Measurements from ENCODE around the gene SZT2.
"Not testable (repeated sequence)": the region's sequence is repeated elsewhere in the genome, so short reads cannot be mapped to it uniquely, and the experiment has no call there.

The SZT2 gene

GRCh38 chr1:43482215-43482614 lies 92.5 kb downstream of the SZT2 start:
- Histone ChIP-seq H3K27me3 (ENCODE audit: control insufficient read depth, insufficient read depth, low read length, poor library complexity, severe bottlenecking) (no peaks in the 10 kb centered on the region), H3K36me3 (ENCODE audit: control insufficient read depth, insufficient read depth, low read length) (no peaks in the 10 kb centered on the region), H3K27ac (ENCODE audit: insufficient read depth, low read depth, low read length, poor library complexity, severe bottlenecking) (no peak overlapping the region), H3K9me3 (ENCODE audit: control insufficient read depth, low read length) (no peaks in the 10 kb centered on the region), H3K4me1 (ENCODE audit: control insufficient read depth, insufficient read depth, low read length) (no peaks in the 10 kb centered on the region), H3K4me3 (ENCODE audit: insufficient read depth, low read depth, low read length) (no peak overlapping the region)
- WGBS, 2 experiments, result 100% methylated on average over 1 of the region's 1 CpG; no CpG with 5 or more reads in 1 of the 2 experiments

- H3K36me3 ChIP-seq (ENCODE audit: control insufficient read depth, insufficient read depth, low read length), result no peaks in the 10 kb centered on the region
- H3K4me3 ChIP-seq (ENCODE audit: insufficient read depth, low read depth, low read length), result no peak overlapping the region
- WGBS, 2 experiments, result 98 to 100% methylated on average over 1 to 2 of the region's 2 CpGs
- H3K9me3 ChIP-seq (ENCODE audit: control insufficient read depth, low read length), result no peaks in the 10 kb centered on the region
- no peak overlapping the region for H3K27ac ChIP-seq (ENCODE audit: insufficient read depth, low read depth, low read length, poor library complexity, severe bottlenecking)
- no peaks in the 10 kb centered on the region for H3K4me1 ChIP-seq (ENCODE audit: control insufficient read depth, insufficient read depth, low read length)
- H3K27me3 ChIP-seq (ENCODE audit: control insufficient read depth, insufficient read depth, low read length, poor library complexity, severe bottlenecking), result no peaks in the 10 kb centered on the region
Measured at GRCh38 chr1:43484367-43484766, 94.7 kb downstream of the SZT2 start.

- Histone ChIP-seq H3K36me3 (ENCODE audit: control insufficient read depth, insufficient read depth, low read length) (no peaks in the 10 kb centered on the region), H3K4me3 (ENCODE audit: insufficient read depth, low read depth, low read length) (no peak overlapping the region), H3K27ac (ENCODE audit: insufficient read depth, low read depth, low read length, poor library complexity, severe bottlenecking) (no peak overlapping the region), H3K4me1 (ENCODE audit: control insufficient read depth, insufficient read depth, low read length) (no peaks in the 10 kb centered on the region), H3K9me3 (ENCODE audit: control insufficient read depth, low read length) (no peaks in the 10 kb centered on the region), H3K27me3 (ENCODE audit: control insufficient read depth, insufficient read depth, low read length, poor library complexity, severe bottlenecking) (no peaks in the 10 kb centered on the region)
- 76 to 90% methylated on average over 1 of the region's 1 CpG for WGBS, 2 experiments
Measured at GRCh38 chr1:43488165-43488564, 98.5 kb downstream of the SZT2 start.

- no peaks in the 10 kb centered on the region for H3K36me3 ChIP-seq (ENCODE audit: control insufficient read depth, insufficient read depth, low read length)
- no peaks in the 10 kb centered on the region for H3K9me3 ChIP-seq (ENCODE audit: control insufficient read depth, low read length)
- no peaks in the 10 kb centered on the region for H3K27me3 ChIP-seq (ENCODE audit: control insufficient read depth, insufficient read depth, low read length, poor library complexity, severe bottlenecking)
- no peak overlapping the region for H3K27ac ChIP-seq (ENCODE audit: insufficient read depth, low read depth, low read length, poor library complexity, severe bottlenecking)
- H3K4me3 ChIP-seq (ENCODE audit: insufficient read depth, low read depth, low read length), result no peak overlapping the region
- H3K4me1 ChIP-seq (ENCODE audit: control insufficient read depth, insufficient read depth, low read length), result peaks cover 3% of the 10 kb centered on the region
- WGBS, 2 experiments, result 82 to 94% methylated on average over 1 of the region's 1 CpG
Measured at GRCh38 chr1:43491061-43491460, 101.4 kb downstream of the SZT2 start.

GRCh38 chr1:43492826-43493225 lies 103.1 kb downstream of the SZT2 start:
- no peaks in the 10 kb centered on the region for H3K9me3 ChIP-seq (ENCODE audit: control insufficient read depth, low read length)
- H3K27me3 ChIP-seq (ENCODE audit: control insufficient read depth, insufficient read depth, low read length, poor library complexity, severe bottlenecking), result no peaks in the 10 kb centered on the region
- H3K4me3 ChIP-seq (ENCODE audit: insufficient read depth, low read depth, low read length), result no peak overlapping the region
- WGBS, 2 experiments, result 94 to 96% methylated on average over 2 of the region's 2 CpGs
- H3K27ac ChIP-seq (ENCODE audit: insufficient read depth, low read depth, low read length, poor library complexity, severe bottlenecking), result no peak overlapping the region
- no peaks in the 10 kb centered on the region for H3K36me3 ChIP-seq (ENCODE audit: control insufficient read depth, insufficient read depth, low read length)
- H3K4me1 ChIP-seq (ENCODE audit: control insufficient read depth, insufficient read depth, low read length), result peaks cover 3% of the 10 kb centered on the region

GRCh38 chr1:43493661-43494450 lies 104.2 kb downstream of the SZT2 start:
- H3K9me3 ChIP-seq (ENCODE audit: control insufficient read depth, low read length), result no peaks in the 10 kb centered on the region
- no peaks in the 10 kb centered on the region for H3K27me3 ChIP-seq (ENCODE audit: control insufficient read depth, insufficient read depth, low read length, poor library complexity, severe bottlenecking)
- peaks cover 3% of the 10 kb centered on the region for H3K4me1 ChIP-seq (ENCODE audit: control insufficient read depth, insufficient read depth, low read length)
- H3K4me3 ChIP-seq (ENCODE audit: insufficient read depth, low read depth, low read length), result no peak overlapping the region
- 43 to 47% methylated on average over 11 of the region's 11 CpGs for WGBS, 2 experiments
- no peak overlapping the region for H3K27ac ChIP-seq (ENCODE audit: insufficient read depth, low read depth, low read length, poor library complexity, severe bottlenecking)
- H3K36me3 ChIP-seq (ENCODE audit: control insufficient read depth, insufficient read depth, low read length), result no peaks in the 10 kb centered on the region

- no peak overlapping the region for H3K4me3 ChIP-seq (ENCODE audit: insufficient read depth, low read depth, low read length)
- H3K27me3 ChIP-seq (ENCODE audit: control insufficient read depth, insufficient read depth, low read length, poor library complexity, severe bottlenecking), result no peaks in the 10 kb centered on the region
- H3K27ac ChIP-seq (ENCODE audit: insufficient read depth, low read depth, low read length, poor library complexity, severe bottlenecking), result no peak overlapping the region
- 80 to 82% methylated on average over 7 of the region's 7 CpGs for WGBS, 2 experiments
- peaks cover 3% of the 10 kb centered on the region for H3K4me1 ChIP-seq (ENCODE audit: control insufficient read depth, insufficient read depth, low read length)
- no peaks in the 10 kb centered on the region for H3K36me3 ChIP-seq (ENCODE audit: control insufficient read depth, insufficient read depth, low read length)
- H3K9me3 ChIP-seq (ENCODE audit: control insufficient read depth, low read length), result no peaks in the 10 kb centered on the region
Measured at GRCh38 chr1:43495204-43495603, 105.5 kb downstream of the SZT2 start.

GRCh38 chr1:43499898-43500297 lies 110.2 kb downstream of the SZT2 start:
- Histone ChIP-seq H3K27ac (ENCODE audit: insufficient read depth, low read depth, low read length, poor library complexity, severe bottlenecking) (no peak overlapping the region), H3K4me1 (ENCODE audit: control insufficient read depth, insufficient read depth, low read length) (no peaks in the 10 kb centered on the region), H3K27me3 (ENCODE audit: control insufficient read depth, insufficient read depth, low read length, poor library complexity, severe bottlenecking) (no peaks in the 10 kb centered on the region), H3K36me3 (ENCODE audit: control insufficient read depth, insufficient read depth, low read length) (no peaks in the 10 kb centered on the region), H3K4me3 (ENCODE audit: insufficient read depth, low read depth, low read length) (no peak overlapping the region), H3K9me3 (ENCODE audit: control insufficient read depth, low read length) (no peaks in the 10 kb centered on the region)
- WGBS, 2 experiments, result 82 to 86% methylated on average over 6 of the region's 6 CpGs

GRCh38 chr1:43501806-43502205 lies 112.1 kb downstream of the SZT2 start:
- not testable (repeated sequence) for H3K27me3 ChIP-seq (ENCODE audit: control insufficient read depth, insufficient read depth, low read length, poor library complexity, severe bottlenecking); H3K36me3 ChIP-seq (ENCODE audit: control insufficient read depth, insufficient read depth, low read length); H3K4me1 ChIP-seq (ENCODE audit: control insufficient read depth, insufficient read depth, low read length); H3K9me3 ChIP-seq (ENCODE audit: control insufficient read depth, low read length); H3K4me3 ChIP-seq (ENCODE audit: insufficient read depth, low read depth, low read length); H3K27ac ChIP-seq (ENCODE audit: insufficient read depth, low read depth, low read length, poor library complexity, severe bottlenecking)
- 92 to 97% methylated on average over 21 to 22 of the region's 33 CpGs for WGBS, 2 experiments

- Histone ChIP-seq H3K4me3 (ENCODE audit: insufficient read depth, low read depth, low read length) (no peak overlapping the region), H3K9me3 (ENCODE audit: control insufficient read depth, low read length) (no peaks in the 10 kb centered on the region), H3K27me3 (ENCODE audit: control insufficient read depth, insufficient read depth, low read length, poor library complexity, severe bottlenecking) (no peaks in the 10 kb centered on the region), H3K36me3 (ENCODE audit: control insufficient read depth, insufficient read depth, low read length) (no peaks in the 10 kb centered on the region), H3K4me1 (ENCODE audit: control insufficient read depth, insufficient read depth, low read length) (peaks cover 4% of the 10 kb centered on the region), H3K27ac (ENCODE audit: insufficient read depth, low read depth, low read length, poor library complexity, severe bottlenecking) (no peak overlapping the region)
- WGBS, 2 experiments, result 94% methylated on average over 8 of the region's 8 CpGs
Measured at GRCh38 chr1:43503534-43503933, 113.8 kb downstream of the SZT2 start.
